ENCODE results near the gene DHX57.

Gene DHX57

DNA sequence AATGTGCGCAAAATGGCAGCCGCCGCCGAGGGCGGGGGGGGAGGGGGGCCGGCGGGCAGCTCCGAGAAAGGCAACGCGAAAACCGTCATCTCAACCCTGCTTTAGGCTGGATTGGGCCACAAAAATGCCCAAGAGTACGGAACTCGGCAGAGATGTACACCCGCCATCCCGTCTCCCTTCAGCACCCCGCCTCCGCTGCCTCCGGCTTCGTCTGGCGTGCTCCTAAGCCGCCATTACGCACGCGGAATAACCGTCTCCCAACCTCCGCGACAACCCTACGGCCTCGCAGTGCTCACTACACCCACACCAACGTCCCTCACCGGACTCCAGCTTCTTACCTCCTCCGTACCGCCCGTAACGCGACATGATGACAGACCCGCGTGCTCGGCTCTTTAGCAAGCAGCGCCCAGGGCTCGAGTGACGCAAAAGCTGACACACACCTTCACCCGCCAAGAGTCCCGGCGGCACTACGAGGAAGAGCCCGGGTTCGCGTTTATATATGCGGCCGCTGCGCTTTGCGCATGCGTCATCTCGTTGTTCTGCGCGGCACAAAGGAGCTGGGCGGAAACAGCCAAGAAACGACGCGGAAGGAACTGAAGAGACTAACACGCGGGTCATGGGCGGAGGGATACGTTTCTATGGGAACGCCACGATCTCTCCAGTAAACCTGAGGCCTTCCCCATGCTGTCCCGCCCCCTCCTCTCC lies 124.7 kb downstream of the DHX57 start, which contains the start of gene SRSF7:
SRSF7 (minus strand) TSS at position 471 of the 705 bp plus-strand sequence; CDS start at position 366, 105 bp downstream.
- peak; percentile 97 for DNase-seq (ENCODE audit: low read depth, low spot score)

- DNase-seq (ENCODE audit: low read depth, low spot score): no peak
These were observed 125.5 kb downstream of the DHX57 start for GRCh38 chr2:38750011-38750890.

DNA sequence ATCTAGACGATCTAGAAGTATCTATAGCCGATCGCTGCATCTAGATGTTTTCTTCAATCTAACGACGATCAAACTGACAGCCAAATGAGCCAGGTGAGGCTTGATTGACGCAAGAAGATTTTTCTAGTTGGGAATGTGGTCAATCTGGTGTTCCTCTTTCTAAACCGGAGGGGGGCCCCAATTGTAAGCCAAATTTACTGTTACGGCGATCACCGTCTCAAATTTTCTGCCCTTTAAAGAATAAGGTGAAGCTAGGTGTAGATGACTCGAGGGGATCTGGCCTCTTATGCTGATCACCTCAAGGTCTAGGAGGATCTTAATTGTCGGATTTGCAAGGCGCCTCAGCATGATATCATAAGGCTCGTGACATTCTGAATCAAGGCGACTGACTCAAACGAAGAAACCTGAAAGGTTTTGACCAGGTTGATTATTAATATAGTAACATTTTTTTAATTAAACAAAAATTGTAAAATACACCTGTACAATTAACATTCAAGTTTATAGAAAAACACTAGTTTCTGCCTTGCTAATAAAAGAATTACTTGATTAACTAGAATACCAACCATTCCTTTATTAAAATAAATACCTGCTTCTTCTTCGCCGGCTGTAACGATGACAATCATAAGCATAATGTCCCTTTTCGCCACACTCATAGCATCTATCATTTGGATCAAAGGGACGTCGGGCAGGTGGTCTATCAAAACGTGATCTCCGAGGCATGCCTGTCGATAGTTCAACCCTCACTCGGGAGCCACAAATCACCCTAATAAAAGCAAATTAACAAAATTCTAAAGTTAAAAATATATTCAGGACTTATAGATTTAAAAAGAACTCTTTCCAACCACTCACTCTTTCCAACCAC lies 126.6 kb downstream of the DHX57 start:
- DNase-seq (ENCODE audit: low read depth, low spot score): no peak

GRCh38 chr2:38748391-38748790 lies 127.3 kb downstream of the DHX57 start:
- DNase-seq (ENCODE audit: low read depth, low spot score): no peak

- DNase-seq (ENCODE audit: low read depth, low spot score): no peak
These were observed 127.9 kb downstream of the DHX57 start for GRCh38 chr2:38747819-38748218.
